ENCODE results near the gene RAP1A.

The RAP1A gene

GRCh38 chr1:111719135-111719534 lies 99.5 kb downstream of the RAP1A start:
- no peak for DNase-seq (ENCODE audit: low read depth in 2 of 2)

- no peak for DNase-seq (ENCODE audit: low read depth in 2 of 2)
These were observed 100.1 kb downstream of the RAP1A start for GRCh38 chr1:111719674-111720132.

GRCh38 chr1:111720274-111720976 lies 100.8 kb downstream of the RAP1A start:
- DNase-seq (ENCODE audit: low read depth in 2 of 2): no peak

GRCh38 chr1:111720977-111721786 lies 101.6 kb downstream of the RAP1A start:
- no peak for DNase-seq (ENCODE audit: low read depth in 2 of 2)

- no peak for DNase-seq (ENCODE audit: low read depth in 2 of 2)
These were observed 103.7 kb downstream of the RAP1A start for GRCh38 chr1:111723091-111723806.

- no peak for DNase-seq (ENCODE audit: low read depth in 2 of 2)
These were observed 104.3 kb downstream of the RAP1A start for GRCh38 chr1:111723871-111724270.

- no peak for DNase-seq (ENCODE audit: low read depth in 2 of 2)
These were observed 105.6 kb downstream of the RAP1A start for GRCh38 chr1:111725192-111725591.

GRCh38 chr1:111727056-111727455 lies 107.5 kb downstream of the RAP1A start:
- DNase-seq (ENCODE audit: low read depth in 2 of 2): no peak

- DNase-seq (ENCODE audit: low read depth in 2 of 2): no peak
These were observed 109.8 kb downstream of the RAP1A start for GRCh38 chr1:111729271-111729921.

GRCh38 chr1:111729946-111730681 lies 110.5 kb downstream of the RAP1A start:
- no peak for DNase-seq (ENCODE audit: low read depth in 2 of 2)

- DNase-seq (ENCODE audit: low read depth in 2 of 2): no peak
These were observed 111.1 kb downstream of the RAP1A start for GRCh38 chr1:111730706-111731105.

- no peak for DNase-seq (ENCODE audit: low read depth in 2 of 2)
These were observed 112.4 kb downstream of the RAP1A start for GRCh38 chr1:111731956-111732355.

GRCh38 chr1:111732718-111733117 lies 113.1 kb downstream of the RAP1A start:
- no peak for DNase-seq (ENCODE audit: low read depth in 2 of 2)

- DNase-seq (ENCODE audit: low read depth in 2 of 2): no peak
These were observed 113.8 kb downstream of the RAP1A start for GRCh38 chr1:111733183-111733991.

GRCh38 chr1:111733992-111734341 lies 114.4 kb downstream of the RAP1A start:
- DNase-seq (ENCODE audit: low read depth in 2 of 2): no peak

- DNase-seq (ENCODE audit: low read depth in 2 of 2): no peak
These were observed 114.8 kb downstream of the RAP1A start for GRCh38 chr1:111734426-111734825.

GRCh38 chr1:111734856-111735255 lies 115.3 kb downstream of the RAP1A start:
- DNase-seq (ENCODE audit: low read depth in 2 of 2): no peak

GRCh38 chr1:111735321-111735720 lies 115.7 kb downstream of the RAP1A start:
- DNase-seq (ENCODE audit: low read depth in 2 of 2): no peak

- DNase-seq (ENCODE audit: low read depth in 2 of 2): no peak
These were observed 116.4 kb downstream of the RAP1A start for GRCh38 chr1:111735858-111736544.
